H1 (cell line): ENCODE results near the gene COL4A2.

Source experiments
- CEBPB ChIP-seq: IDR thresholded peaks from 2 replicates; pipeline ENCODE4 v1.6.1; 2012; ENCODE audit warnings: low read depth, low read length
- CREB1 ChIP-seq: IDR thresholded peaks from 2 replicates; pipeline ENCODE4 v1.6.1; 2012; ENCODE audit warnings: inconsistent platforms
- EP300 ChIP-seq, 2 experiments: IDR thresholded peaks; 1 replicate in 1 of 2; 2 replicates in 1 of 2; pipeline ENCODE4 v1.6.1; 2011 to 2012; ENCODE audit warnings: low read depth in 2 of 2, low read length in 2 of 2, mild to moderate bottlenecking in 2 of 2, borderline replicate concordance in 1 of 2, inconsistent platforms in 1 of 2, moderate library complexity in 1 of 2
- EZH2 ChIP-seq: fragments of 200-600 bp; sonication (generic); IDR thresholded peaks from 2 replicates; pipeline ENCODE4 v1.7.1; 2012; ENCODE audit warnings: low read depth, mild to moderate bottlenecking, moderate library complexity, low read length, inconsistent platforms; ENCODE audit not compliant: severe bottlenecking
- KDM1A ChIP-seq: fragments of 200-600, 300-600 bp; sonication (generic); IDR thresholded peaks from 2 replicates; pipeline ENCODE4 v1.7.1; 2016; ENCODE audit warnings: mild to moderate bottlenecking, low read length, borderline replicate concordance
- POLR2A ChIP-seq, 2 experiments: IDR thresholded peaks; 1 replicate in 1 of 2; 2 replicates in 1 of 2; pipeline ENCODE4 v1.6.1; 2011; ENCODE audit warnings: low read depth in 2 of 2, low read length in 2 of 2, mild to moderate bottlenecking in 2 of 2; ENCODE audit errors: control extremely low read depth in 1 of 2
- SP1 ChIP-seq: IDR thresholded peaks from 2 replicates; pipeline ENCODE4 v1.6.1; 2011; ENCODE audit warnings: low read depth, low read length
- TCF12 ChIP-seq: IDR thresholded peaks from 2 replicates; pipeline ENCODE4 v1.6.1; 2011; ENCODE audit warnings: low read depth, mild to moderate bottlenecking, low read length
- TF ChIP-seq, protein P1 (sequence below), 3 experiments: IDR thresholded peaks; 1 replicate in 2 of 3; 2 replicates in 1 of 3; pipeline versions ENCODE4 v1.5.1 to v1.6.1; 2011; ENCODE audit warnings: low read length in 3 of 3, mild to moderate bottlenecking in 3 of 3, inconsistent platforms in 2 of 3, low read depth in 1 of 3, moderate library complexity in 1 of 3; ENCODE audit not compliant: insufficient read depth in 1 of 3; ENCODE audit errors: control extremely low read depth in 1 of 3

DNA sequence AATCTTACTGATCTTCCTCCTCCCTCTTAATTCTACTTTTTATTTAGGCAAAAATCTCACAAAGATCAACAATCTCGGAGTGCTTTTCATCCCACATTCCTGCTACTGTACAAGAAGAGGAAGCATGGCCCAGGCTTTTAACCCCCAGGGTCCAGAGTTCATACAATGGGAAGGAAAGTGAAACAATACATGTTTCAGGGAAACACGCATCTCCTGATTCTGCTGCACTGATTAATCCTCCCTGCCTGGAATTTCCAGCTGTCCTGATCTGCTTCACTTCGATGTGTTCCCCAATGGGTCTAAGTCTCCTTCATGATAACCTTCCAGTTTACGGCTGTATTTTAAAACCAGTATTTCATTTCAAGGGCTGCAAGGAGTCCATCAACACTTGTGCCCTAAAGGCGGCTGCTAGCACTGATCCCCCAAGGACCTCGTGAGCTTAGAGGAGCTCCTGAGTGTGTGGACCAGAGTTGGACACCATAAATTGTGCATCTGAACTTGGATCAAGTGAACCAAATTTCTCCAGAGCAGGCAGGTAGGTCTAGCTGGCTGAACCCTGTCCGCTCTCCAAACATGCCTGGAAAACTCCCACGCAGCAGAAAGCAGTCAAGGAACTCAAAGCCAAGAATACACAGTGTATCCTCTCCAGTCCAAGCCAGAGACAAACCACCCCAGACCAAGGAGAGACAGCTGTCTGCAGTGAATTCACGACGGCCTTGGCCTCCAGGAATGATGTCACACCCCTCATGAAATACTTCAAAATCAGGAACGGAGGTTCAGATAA, 44.4 kb upstream of the COL4A2 start:
- TF ChIP-seq POLR2A (IDR thresholded peaks at IDR 0.05; ENCODE audit: control extremely low read depth in 1 of 2, low read depth in 2 of 2, low read length in 2 of 2): no peak
- no peak for TF ChIP-seq EZH2
- no peak for TF ChIP-seq CREB1
- TF ChIP-seq, protein P1, sequence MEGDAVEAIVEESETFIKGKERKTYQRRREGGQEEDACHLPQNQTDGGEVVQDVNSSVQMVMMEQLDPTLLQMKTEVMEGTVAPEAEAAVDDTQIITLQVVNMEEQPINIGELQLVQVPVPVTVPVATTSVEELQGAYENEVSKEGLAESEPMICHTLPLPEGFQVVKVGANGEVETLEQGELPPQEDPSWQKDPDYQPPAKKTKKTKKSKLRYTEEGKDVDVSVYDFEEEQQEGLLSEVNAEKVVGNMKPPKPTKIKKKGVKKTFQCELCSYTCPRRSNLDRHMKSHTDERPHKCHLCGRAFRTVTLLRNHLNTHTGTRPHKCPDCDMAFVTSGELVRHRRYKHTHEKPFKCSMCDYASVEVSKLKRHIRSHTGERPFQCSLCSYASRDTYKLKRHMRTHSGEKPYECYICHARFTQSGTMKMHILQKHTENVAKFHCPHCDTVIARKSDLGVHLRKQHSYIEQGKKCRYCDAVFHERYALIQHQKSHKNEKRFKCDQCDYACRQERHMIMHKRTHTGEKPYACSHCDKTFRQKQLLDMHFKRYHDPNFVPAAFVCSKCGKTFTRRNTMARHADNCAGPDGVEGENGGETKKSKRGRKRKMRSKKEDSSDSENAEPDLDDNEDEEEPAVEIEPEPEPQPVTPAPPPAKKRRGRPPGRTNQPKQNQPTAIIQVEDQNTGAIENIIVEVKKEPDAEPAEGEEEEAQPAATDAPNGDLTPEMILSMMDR (IDR thresholded peaks at IDR 0.05; ENCODE audit: control extremely low read depth in 1 of 3, insufficient read depth in 1 of 3, low read depth in 1 of 3, low read length in 3 of 3): no peak
- no peak for TF ChIP-seq TCF12
- no peak for TF ChIP-seq KDM1A
- no peak for TF ChIP-seq EP300 (IDR thresholded peaks at IDR 0.05; ENCODE audit: borderline replicate concordance in 1 of 2, low read depth in 2 of 2, low read length in 2 of 2)
- TF ChIP-seq SP1: no peak
- TF ChIP-seq CEBPB: no peak
